NCI-H2196 treated with DMSO at 0.1 percent for 48 hours (cell line): ENCODE data around the gene PKDCC.

ENCODE experiments used
- DNase-seq: peaks from one replicate; lab custom pipeline; 2025; ENCODE audit not compliant: unreplicated experiment; lab: John Stamatoyannopoulos, UW

Gene PKDCC, protein sequence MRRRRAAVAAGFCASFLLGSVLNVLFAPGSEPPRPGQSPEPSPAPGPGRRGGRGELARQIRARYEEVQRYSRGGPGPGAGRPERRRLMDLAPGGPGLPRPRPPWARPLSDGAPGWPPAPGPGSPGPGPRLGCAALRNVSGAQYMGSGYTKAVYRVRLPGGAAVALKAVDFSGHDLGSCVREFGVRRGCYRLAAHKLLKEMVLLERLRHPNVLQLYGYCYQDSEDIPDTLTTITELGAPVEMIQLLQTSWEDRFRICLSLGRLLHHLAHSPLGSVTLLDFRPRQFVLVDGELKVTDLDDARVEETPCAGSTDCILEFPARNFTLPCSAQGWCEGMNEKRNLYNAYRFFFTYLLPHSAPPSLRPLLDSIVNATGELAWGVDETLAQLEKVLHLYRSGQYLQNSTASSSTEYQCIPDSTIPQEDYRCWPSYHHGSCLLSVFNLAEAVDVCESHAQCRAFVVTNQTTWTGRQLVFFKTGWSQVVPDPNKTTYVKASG

DNA sequence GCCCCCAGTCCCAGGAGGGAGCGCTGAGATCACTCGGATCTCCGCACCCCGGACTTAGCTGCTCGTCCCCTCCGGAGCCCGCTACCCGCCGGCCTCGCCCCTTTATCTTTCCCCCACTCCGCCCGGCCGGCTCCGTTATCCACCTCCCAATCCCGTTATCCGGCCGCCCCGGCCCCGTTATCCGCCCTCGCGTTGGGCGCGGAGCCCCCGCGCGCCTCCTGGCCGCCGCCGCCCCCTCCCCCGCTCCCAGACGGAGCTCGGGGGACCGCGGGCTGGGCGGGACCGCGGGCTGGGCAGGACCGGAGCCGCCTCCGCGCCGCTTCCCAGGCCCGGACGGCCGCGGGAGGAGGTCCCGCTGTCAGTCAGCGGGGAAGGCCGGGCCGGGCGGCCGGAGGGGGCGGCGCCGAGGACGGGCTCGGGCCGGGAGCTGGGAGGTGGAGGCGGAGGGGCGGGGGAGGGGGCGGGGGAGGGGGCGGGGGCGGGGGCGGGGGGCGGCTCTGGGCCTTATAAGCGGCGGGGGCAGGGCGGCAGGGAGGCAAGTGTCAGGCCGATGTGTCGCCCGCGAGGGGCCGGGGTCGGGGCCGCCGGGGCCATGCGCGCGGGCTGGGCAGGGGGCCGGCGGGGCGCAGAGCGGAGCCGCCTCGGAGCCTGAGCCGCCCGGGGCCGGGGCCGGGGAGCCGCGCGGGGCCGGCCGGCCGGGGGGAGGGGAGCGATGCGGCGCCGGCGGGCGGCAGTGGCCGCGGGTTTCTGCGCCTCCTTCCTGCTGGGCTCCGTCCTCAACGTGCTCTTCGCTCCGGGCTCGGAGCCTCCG lies at the start of gene PKDCC:
Gene PKDCC, plus strand, starts transcription at position 534 of the 811 bp plus-strand sequence. Its CDS starts 179 bp downstream, at position 713.
- DNase-seq, result peak; percentile 36

DNA sequence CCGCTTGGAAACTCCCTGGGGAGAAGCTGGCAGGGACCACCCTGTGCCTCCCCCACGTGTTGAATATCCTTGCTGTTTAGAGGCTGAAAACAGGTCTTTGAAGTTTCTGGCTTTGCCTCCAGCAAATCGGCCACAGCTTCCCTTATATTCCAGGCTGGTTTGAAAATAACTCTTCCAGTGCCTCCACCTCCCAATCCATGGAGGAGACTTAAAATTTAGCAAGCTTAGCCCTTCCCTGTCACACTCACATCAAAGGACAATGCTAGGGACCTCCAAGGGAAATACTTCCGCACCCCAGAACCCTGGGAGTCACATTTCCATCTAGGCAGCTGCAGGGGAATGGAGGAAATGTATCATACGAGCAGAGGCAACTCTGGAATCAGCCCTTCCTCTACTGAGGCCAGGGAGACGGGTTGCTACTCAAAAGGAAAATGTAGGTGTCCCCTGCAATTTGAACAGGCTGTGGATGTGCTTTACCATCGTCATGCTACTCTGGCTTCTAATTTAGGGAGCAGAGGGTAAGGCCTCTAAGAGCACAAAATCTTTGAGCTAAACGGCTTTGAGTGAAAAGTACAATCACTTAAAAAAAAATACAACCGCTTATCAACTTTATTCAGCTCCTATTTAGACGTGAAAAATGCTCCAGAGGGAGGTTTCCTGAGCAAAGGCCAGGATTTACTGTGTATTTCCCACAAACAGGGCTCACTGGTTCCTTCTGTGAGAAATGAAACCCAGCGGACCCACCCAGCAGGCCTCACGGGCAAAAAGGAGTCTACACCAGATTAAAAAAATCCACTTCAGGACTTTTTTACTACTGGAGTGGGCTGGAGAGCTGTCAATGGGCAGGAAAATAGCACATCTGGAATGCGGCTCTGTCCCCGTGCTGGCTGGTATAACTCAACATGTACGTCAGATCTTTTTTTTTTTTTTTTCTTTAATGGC lies 49.4 kb upstream of the PKDCC start:
- no peak for DNase-seq

DNA sequence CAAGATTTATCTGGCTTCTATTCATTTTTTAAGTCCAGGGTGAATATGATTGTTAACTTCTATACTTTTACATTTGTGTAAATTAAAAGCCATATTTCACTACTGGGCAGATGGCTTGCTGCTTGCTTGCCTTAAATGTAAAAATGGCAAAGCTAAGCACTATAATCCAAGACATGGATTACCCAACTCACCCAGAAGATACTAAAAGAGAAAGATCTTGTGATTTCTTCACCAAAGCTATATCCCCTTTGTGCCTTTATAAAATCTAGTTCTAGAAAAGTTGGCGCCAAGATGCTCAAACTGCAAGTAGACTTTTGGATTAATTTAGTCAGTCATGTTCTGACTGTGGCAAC lies 48.7 kb upstream of the PKDCC start:
- DNase-seq, result no peak

DNA sequence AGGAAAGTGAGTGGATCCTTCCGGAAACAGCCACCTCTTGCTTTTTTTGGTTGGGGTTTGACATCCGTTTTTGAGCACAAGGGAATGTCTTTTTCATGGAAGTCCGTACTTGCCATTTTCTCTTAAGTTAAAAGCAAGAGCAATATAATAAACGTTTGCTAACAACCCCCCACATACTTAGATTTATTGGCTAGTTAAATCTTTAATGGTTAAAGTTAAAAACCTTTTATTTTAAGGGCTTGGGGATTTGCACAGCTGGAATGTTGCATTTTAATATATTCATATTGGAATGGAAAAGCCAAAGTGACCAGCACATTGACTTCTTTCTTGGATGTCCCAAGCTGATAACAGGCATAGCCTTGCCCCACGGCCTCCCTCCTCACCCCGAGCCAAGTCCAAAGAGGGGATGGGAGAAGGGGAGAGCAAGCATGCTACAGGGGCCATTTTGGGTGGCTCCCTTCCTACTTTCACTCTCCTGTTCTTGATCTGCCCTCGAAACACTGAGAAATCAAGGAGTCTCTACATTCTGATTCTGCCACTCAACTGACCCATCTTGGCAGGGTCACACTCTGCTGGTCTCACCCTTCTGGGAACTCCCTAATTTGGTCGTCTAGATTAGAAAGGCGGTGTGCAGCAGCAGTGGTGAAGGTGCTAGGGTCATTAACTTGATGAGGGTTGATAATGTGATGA lies 48.1 kb upstream of the PKDCC start:
- no peak for DNase-seq

DNA sequence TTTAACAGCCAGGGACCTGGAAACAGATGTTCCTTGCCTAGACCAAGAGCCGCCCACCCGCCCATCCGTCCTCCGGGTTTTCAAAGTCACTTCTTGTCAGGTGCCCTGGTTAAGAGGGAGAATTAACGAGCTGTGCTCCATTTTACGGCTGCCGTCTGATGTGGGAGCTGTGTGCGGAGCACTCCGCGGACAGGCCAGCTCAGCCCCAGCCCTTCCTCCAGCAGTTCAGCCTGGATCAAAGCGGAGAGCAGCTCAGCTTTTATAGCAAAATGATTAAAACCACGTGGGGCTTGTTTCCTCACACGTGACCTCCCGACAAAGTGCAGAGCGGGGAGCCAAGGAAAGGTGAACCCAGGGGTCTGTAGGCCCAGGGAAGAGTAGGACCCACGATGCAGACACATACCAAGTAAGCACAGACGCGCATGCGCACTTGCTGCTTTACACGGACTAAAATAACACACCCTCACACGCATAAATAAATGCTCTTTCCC lies 46.1 kb upstream of the PKDCC start:
- no peak for DNase-seq

DNA sequence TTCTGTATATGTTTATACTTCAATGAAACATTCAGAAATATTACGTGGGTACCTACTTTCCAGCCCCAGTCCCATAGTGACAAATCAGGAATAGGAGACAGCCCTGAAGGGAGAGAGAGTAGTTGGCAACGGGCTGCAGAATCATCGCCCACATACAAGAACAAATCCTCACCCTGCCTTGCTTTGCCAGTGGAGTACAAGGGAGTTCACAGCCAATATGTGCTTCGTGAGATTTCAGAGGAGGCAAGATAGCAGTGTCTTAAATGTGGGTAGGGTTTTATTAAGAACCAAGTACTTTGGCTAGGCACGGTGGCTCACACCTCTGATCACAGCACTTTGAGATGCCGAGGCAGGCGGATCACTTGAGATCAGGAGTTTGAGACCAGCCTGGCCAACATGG lies 40.3 kb upstream of the PKDCC start:
- DNase-seq, result no peak

DNA sequence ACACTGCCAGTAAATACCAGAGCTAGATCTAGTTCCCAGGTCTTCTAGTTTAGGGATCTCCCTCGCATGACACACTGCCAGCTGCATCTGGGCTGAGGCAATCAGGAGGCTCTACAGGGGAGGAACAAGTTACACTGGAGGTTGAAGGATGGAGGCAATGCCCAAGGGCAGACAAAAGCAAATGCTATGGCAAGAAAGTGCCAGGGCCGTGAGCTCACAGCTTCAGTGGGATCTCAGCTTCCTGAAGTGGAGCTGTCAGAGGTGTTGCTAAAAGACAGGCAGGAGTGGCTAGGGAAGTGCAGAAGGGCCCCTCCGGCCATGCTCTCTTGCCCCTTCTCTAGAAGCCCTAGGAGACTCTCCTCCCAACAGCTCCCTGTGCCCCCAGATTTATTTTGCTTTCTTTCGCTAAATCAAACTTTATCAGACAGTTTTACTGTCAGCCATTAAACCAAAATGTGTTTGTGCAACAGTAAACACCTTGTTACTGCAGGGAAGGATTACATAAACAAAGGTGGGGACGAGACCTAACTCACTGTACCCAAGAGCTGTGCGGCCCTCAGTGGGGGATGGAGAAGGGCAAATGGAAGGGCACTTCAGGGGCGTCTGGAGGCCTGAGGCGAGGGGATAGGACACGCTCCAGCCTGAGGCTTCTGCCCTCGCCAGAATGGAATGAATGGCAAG lies 39.4 kb upstream of the PKDCC start:
- no peak for DNase-seq

DNA sequence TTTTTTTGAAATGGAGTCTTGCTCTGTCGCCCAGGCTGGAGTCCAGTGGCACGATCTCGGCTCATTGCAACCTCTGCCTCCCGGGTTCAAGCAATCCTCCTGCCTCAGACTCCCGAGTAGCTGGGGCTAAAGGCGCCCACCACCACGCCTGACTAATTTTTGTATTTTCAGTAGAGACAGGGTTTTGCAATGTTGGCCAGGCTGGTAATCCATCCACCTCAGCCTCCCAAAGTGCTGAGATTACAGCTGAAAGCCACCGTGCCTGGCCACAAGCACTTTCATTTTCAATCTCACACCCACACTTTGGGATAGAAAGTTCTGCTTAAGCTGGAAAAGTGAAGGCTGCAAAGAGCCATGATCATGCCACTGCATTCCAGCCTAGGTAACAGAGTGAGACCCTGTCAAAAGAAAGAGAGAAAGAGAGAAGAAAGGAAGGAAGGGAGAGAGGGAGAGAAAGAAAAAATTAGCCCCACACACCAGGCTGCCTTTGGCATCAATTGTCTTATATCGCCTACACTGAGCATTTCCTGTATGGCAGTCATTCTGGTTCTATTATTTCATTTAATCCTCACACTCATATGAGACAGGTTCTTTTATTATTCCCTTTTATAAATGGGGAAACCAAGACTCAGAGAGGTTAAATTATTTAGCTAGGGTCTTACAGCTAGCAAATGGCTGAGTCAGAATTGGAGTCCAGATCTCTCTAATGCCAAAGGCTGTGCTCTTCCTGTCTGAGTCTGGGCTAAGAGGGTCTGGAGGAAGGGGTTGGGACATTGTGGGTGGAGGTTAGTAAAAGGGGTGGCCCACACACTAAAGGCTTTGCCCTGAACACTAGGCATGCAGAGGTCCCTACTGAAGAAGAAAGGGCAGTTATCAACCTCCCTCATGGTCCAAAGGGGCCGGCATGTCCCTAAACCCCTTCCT lies 37.9 kb upstream of the PKDCC start:
- no peak for DNase-seq

DNA sequence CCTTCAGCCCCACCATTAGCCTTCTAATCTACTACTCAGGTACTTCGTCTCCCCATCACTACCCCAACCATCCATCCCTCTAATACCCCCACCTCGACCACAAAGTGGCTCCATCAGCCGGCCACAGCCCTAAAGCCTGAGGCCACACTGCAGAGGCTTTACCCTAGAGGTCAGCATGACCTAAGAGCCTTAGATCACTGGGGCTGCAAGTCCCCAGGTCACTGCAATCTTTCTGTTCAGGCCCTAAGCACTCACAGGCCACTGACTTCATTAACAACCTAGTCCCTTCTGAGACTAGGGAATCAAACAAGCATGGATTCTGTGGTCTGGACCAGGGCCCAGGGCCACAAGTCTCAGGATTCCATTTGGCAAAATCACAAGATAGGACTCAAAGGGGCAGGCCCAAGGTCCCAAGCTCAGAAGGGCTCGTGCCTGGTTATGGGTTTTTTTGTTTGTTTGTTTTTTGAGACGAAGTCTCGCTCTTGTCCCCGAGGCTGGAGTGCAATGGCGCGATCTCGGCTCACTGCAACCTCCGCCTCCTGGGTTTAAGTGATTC lies 37.0 kb upstream of the PKDCC start:
- no peak for DNase-seq

DNA sequence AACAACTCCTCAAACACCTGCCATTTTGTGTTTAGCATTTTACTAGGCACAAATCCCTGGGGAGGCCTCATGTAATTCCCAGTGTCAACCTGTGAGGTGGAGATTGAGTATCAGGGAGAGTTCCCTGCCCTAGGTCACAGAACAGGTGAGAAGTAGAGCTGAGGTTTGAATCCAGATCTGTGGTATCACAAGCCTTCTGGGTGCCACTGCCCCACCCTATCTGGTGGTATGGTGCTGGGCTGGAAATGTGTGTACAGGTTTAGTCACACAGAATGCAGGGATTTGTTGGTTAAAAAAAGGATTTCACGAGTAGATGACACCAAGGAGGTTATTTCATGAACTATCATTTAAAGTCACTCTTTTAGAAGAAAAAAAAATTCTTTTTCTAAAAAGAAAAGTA lies 35.7 kb upstream of the PKDCC start:
- DNase-seq, result no peak

DNA sequence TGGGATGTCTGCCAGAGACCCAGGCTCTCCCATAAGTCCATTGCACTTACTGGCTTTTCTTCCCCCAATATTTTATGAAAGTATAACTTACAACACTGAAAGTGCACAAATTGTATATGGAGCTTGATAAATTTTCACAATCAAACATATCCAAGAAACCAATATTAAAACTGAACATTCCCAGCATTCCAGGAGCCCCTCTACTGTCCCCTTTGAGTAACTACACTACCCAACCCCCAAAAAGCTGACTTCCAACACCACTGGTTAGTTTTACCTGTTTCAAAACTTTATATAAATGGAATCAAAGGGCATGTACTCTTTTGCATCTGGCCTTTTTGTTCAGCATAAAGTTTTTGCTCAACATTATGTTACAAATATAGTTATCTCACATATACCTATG lies 35.2 kb upstream of the PKDCC start:
- DNase-seq, result no peak

DNA sequence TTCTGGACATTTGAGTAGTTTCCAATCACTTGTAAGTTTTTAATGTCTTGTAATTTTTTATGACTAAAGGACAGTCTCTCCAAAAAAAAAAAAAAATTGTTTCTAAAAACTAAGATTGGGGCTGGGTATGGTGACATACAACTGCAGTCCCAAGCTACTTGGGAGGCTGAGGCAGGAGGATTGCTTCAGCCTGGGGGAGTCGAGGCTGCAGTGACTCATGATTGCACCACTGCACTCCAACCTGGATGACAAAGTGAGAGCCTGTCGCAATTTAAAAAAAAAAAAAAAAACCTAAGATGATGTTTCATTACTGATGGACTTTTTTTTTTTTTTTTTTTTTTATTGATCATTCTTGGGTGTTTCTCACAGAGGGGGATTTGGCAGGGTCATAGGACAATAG lies 34.4 kb upstream of the PKDCC start:
- no peak for DNase-seq

DNA sequence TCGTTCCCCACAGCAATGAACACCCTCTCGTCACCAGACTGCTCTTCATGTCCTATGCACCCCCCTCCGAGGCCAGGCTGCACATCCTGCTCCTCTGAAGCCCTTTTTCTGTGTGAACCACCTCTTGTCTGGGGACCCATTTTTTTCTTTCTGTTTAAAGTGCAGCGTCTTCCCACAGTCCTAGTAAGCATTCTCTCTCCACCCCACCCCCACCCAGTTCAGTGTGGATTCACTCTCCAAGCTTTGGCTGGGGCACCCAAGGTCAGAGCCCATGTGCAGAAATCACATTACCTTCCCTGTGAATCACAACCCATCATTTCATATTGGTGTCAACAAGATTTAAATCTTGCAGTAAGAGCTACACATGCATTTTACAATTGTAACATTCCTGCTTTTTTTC lies 26.4 kb upstream of the PKDCC start:
- no peak for DNase-seq

DNA sequence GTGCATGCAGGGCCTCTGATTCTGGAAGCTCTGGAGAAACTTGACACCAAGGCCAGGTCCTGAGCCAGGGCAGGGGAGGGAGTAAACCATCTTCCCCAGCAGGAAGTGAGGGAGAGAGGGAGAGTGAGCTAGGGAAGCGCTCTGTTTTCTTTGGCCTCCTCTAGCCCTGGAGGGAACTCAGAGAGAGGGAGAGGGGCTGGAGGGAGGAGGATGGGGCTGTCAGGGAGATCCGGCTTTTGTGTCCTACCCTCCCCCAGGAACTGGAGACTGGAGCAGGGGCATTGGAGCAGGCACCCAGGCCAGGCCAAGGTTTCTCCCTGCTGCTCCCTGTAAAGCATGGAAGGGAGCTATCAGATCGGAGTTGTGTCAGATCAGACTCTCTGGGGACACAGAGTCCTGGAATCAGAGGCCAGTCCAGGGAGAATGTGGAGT lies 22.7 kb upstream of the PKDCC start:
- peak; percentile 9 for DNase-seq

DNA sequence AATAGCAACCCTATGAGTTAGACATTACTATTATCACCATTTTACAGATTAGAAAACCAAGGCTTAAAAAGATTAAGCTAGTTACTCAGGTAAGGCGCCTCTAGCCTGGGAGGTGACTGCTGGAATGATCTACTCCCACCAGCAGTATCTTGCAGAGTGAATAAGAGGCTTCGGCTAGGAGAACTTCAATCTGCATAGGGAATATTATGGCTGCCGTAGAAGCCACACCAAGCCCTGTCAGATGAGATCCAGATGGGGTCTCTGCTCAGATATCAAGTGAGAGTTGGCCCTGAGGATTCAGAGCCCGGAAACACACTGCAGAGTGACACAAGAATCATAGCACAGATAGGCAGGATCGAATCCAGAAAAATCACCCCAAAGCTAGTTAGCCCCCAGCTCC lies 21.5 kb upstream of the PKDCC start:
- no peak for DNase-seq

DNA sequence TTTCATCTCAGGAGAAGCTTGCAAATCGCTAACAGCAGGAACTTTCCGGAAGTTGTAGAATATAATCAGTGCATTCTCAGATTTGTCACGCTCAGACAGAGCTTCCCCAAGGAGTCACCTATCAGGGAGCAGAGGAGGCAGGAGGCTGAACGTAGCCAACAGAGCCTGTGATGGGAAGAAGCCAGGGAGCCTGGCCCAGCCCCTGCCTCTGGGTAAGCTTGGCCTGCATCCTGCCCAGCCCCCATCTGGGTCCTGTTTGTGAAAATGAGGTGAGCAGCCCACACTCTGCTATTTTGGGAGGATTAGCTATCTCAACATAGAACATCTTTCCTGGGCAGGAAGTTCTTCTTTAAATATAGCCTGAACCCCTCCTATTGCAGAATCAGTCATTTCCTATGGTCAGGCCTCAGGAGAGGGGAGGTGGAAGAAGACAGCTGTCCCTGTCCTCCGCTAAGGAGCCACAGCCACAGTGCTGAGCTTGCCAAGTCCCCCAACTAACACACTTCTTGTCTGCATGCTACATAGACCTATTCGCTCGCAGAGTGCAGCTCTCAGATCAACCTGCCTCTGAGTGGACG lies 19.2 kb upstream of the PKDCC start:
- no peak for DNase-seq

DNA sequence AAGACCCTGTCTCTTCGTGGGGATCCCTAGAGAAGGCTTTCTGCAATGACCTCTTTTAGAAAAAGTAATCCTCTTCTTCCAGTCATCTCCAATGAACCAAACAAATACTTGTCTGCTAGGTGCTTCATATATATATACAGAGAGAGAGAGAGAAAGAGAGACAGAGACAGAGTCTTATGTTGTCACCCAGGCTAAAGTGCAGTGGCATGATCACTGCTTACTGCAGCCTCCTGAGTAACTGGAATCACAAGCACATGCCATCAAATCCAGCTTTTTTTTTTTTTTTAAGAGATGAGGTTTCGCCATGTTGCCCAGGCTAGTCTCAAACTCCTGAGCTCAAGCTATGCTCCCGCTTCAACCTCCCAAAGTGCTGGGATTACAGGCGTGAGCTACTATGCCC lies 18.6 kb upstream of the PKDCC start:
- DNase-seq, result no peak

DNA sequence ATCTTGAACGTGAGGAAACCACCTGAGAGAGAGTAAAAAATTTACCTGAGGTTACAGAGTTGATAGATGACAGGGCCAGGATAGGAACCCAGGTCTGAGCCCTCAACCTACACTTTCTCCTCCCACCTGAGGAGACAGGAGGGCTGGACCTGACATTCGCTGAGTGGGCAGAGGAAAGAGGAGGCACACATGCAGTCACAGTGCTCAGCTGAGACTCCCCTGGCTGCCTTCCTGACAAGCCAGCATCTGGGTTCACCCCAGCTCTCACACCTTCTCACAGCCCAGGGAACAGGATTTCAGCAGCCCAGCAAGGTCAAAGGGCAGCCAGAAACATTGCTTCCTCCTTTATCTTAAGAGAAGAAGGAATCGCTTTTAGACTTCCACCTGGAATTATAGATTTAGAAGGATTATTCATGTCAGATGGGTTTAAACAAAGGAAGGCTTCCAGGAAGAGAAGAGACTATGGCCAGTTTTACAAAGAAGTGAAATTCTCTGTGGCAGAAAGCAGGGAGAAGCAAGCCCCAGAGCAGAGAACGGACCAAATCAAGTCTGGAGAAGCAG lies 18.1 kb upstream of the PKDCC start:
- DNase-seq, result no peak
